Activated naive CD8-positive, alpha-beta T cell (primary cell): ENCODE measurements around the gene DAPK1.

Experiments
- H3K27ac Mint-ChIP-seq: one replicate; pipeline ENCODE4 v1.8.0; 2021; ENCODE audit warnings: mixed read lengths
- H3K27me3 Mint-ChIP-seq: one replicate; pipeline ENCODE4 v1.8.0; 2021; ENCODE audit warnings: mixed read lengths
- H3K36me3 Mint-ChIP-seq: one replicate; pipeline ENCODE4 v1.8.0; 2021; ENCODE audit warnings: mixed read lengths
- H3K4me1 Mint-ChIP-seq: one replicate; pipeline ENCODE4 v1.8.0; 2021; ENCODE audit warnings: low read depth, mixed read lengths
- H3K4me3 Mint-ChIP-seq: one replicate; pipeline ENCODE4 v1.8.0; 2021; ENCODE audit warnings: mild to moderate bottlenecking, mixed read lengths
- H3K9me3 Mint-ChIP-seq: one replicate; pipeline ENCODE4 v1.8.0; 2021; ENCODE audit warnings: low read depth, mixed read lengths

Gene DAPK1

GRCh38 chr9:87618931-87619330 lies 121.3 kb downstream of the DAPK1 start:
- Mint-ChIP-seq H3K36me3 (no peaks in the 10 kb centered on the region), H3K27me3 (peaks cover 2% of the 10 kb centered on the region), H3K27ac (no peak overlapping the region), H3K9me3 (no peaks in the 10 kb centered on the region), H3K4me1 (peaks cover 2% of the 10 kb centered on the region), H3K4me3 (no peak overlapping the region)

GRCh38 chr9:87619346-87619745 lies 121.7 kb downstream of the DAPK1 start:
- Mint-ChIP-seq H3K27ac (no peak overlapping the region), H3K4me3 (no peak overlapping the region), H3K36me3 (no peaks in the 10 kb centered on the region), H3K9me3 (no peaks in the 10 kb centered on the region), H3K4me1 (peaks cover under 1% of the 10 kb centered on the region), H3K27me3 (peaks cover 2% of the 10 kb centered on the region)

GRCh38 chr9:87620731-87621322 lies 123.2 kb downstream of the DAPK1 start:
- H3K36me3 Mint-ChIP-seq = no peaks in the 10 kb centered on the region
- no peaks in the 10 kb centered on the region for H3K9me3 Mint-ChIP-seq
- H3K4me1 Mint-ChIP-seq = no peaks in the 10 kb centered on the region
- no peak overlapping the region for H3K27ac Mint-ChIP-seq
- H3K27me3 Mint-ChIP-seq = peaks cover 2% of the 10 kb centered on the region
- no peak overlapping the region for H3K4me3 Mint-ChIP-seq

- Mint-ChIP-seq H3K4me3 (no peak overlapping the region), H3K27me3 (peaks cover 2% of the 10 kb centered on the region), H3K36me3 (no peaks in the 10 kb centered on the region), H3K9me3 (no peaks in the 10 kb centered on the region), H3K4me1 (no peaks in the 10 kb centered on the region), H3K27ac (no peak overlapping the region)
These were observed 124.4 kb downstream of the DAPK1 start for GRCh38 chr9:87622098-87622497.

GRCh38 chr9:87622923-87623322 lies 125.3 kb downstream of the DAPK1 start:
- Mint-ChIP-seq H3K27me3 (peaks cover 2% of the 10 kb centered on the region), H3K9me3 (no peaks in the 10 kb centered on the region), H3K36me3 (no peaks in the 10 kb centered on the region), H3K27ac (no peak overlapping the region), H3K4me1 (no peaks in the 10 kb centered on the region), H3K4me3 (no peak overlapping the region)

GRCh38 chr9:87628346-87628745 lies 130.7 kb downstream of the DAPK1 start:
- Mint-ChIP-seq H3K36me3 (no peaks in the 10 kb centered on the region), H3K27ac (no peak overlapping the region), H3K4me3 (no peak overlapping the region), H3K4me1 (no peaks in the 10 kb centered on the region), H3K27me3 (no peaks in the 10 kb centered on the region), H3K9me3 (no peaks in the 10 kb centered on the region)

GRCh38 chr9:87629104-87629503 lies 131.4 kb downstream of the DAPK1 start:
- no peaks in the 10 kb centered on the region for H3K4me1 Mint-ChIP-seq
- H3K27ac Mint-ChIP-seq = no peak overlapping the region
- H3K27me3 Mint-ChIP-seq = no peaks in the 10 kb centered on the region
- no peak overlapping the region for H3K4me3 Mint-ChIP-seq
- no peaks in the 10 kb centered on the region for H3K36me3 Mint-ChIP-seq
- no peaks in the 10 kb centered on the region for H3K9me3 Mint-ChIP-seq

- Mint-ChIP-seq H3K4me3 (no peak overlapping the region), H3K27me3 (no peaks in the 10 kb centered on the region), H3K27ac (no peak overlapping the region), H3K4me1 (no peaks in the 10 kb centered on the region), H3K36me3 (no peaks in the 10 kb centered on the region), H3K9me3 (no peaks in the 10 kb centered on the region)
These were observed 132.6 kb downstream of the DAPK1 start for GRCh38 chr9:87630266-87630665.

- Mint-ChIP-seq H3K27ac (no peak overlapping the region), H3K9me3 (no peaks in the 10 kb centered on the region), H3K4me1 (no peaks in the 10 kb centered on the region), H3K36me3 (no peaks in the 10 kb centered on the region), H3K4me3 (no peak overlapping the region), H3K27me3 (no peaks in the 10 kb centered on the region)
These were observed 133.2 kb downstream of the DAPK1 start for GRCh38 chr9:87630846-87631245.

GRCh38 chr9:87635656-87636501 lies 138.2 kb downstream of the DAPK1 start:
- Mint-ChIP-seq H3K36me3 (no peaks in the 10 kb centered on the region), H3K4me3 (no peak overlapping the region), H3K27me3 (no peaks in the 10 kb centered on the region), H3K4me1 (no peaks in the 10 kb centered on the region), H3K27ac (no peak overlapping the region), H3K9me3 (no peaks in the 10 kb centered on the region)

GRCh38 chr9:87638292-87638691 lies 140.6 kb downstream of the DAPK1 start:
- Mint-ChIP-seq H3K4me1 (peaks cover 3% of the 10 kb centered on the region), H3K36me3 (no peaks in the 10 kb centered on the region), H3K27ac (no peak overlapping the region), H3K9me3 (no peaks in the 10 kb centered on the region), H3K4me3 (no peak overlapping the region), H3K27me3 (no peaks in the 10 kb centered on the region)

- Mint-ChIP-seq H3K4me3 (no peak overlapping the region), H3K4me1 (peaks cover 3% of the 10 kb centered on the region), H3K36me3 (no peaks in the 10 kb centered on the region), H3K9me3 (no peaks in the 10 kb centered on the region), H3K27ac (no peak overlapping the region), H3K27me3 (no peaks in the 10 kb centered on the region)
These were observed 142.3 kb downstream of the DAPK1 start for GRCh38 chr9:87639949-87640348.

- H3K27ac Mint-ChIP-seq = no peak overlapping the region
- no peak overlapping the region for H3K4me3 Mint-ChIP-seq
- no peaks in the 10 kb centered on the region for H3K36me3 Mint-ChIP-seq
- no peaks in the 10 kb centered on the region for H3K9me3 Mint-ChIP-seq
- peaks cover 3% of the 10 kb centered on the region for H3K4me1 Mint-ChIP-seq
- no peaks in the 10 kb centered on the region for H3K27me3 Mint-ChIP-seq
These were observed 142.7 kb downstream of the DAPK1 start for GRCh38 chr9:87640385-87640795.

- Mint-ChIP-seq H3K27me3 (no peaks in the 10 kb centered on the region), H3K4me3 (no peak overlapping the region), H3K9me3 (no peaks in the 10 kb centered on the region), H3K27ac (no peak overlapping the region), H3K36me3 (no peaks in the 10 kb centered on the region), H3K4me1 (peaks cover 3% of the 10 kb centered on the region)
These were observed 143.4 kb downstream of the DAPK1 start for GRCh38 chr9:87641067-87641466.

GRCh38 chr9:87642330-87643106 lies 144.9 kb downstream of the DAPK1 start:
- Mint-ChIP-seq H3K4me1 (peaks cover 3% of the 10 kb centered on the region), H3K36me3 (no peaks in the 10 kb centered on the region), H3K9me3 (no peaks in the 10 kb centered on the region), H3K27me3 (no peaks in the 10 kb centered on the region), H3K4me3 (no peak overlapping the region), H3K27ac (no peak overlapping the region)
